ENCODE measurements around the gene NDUFA7.

Gene NDUFA7

DNA sequence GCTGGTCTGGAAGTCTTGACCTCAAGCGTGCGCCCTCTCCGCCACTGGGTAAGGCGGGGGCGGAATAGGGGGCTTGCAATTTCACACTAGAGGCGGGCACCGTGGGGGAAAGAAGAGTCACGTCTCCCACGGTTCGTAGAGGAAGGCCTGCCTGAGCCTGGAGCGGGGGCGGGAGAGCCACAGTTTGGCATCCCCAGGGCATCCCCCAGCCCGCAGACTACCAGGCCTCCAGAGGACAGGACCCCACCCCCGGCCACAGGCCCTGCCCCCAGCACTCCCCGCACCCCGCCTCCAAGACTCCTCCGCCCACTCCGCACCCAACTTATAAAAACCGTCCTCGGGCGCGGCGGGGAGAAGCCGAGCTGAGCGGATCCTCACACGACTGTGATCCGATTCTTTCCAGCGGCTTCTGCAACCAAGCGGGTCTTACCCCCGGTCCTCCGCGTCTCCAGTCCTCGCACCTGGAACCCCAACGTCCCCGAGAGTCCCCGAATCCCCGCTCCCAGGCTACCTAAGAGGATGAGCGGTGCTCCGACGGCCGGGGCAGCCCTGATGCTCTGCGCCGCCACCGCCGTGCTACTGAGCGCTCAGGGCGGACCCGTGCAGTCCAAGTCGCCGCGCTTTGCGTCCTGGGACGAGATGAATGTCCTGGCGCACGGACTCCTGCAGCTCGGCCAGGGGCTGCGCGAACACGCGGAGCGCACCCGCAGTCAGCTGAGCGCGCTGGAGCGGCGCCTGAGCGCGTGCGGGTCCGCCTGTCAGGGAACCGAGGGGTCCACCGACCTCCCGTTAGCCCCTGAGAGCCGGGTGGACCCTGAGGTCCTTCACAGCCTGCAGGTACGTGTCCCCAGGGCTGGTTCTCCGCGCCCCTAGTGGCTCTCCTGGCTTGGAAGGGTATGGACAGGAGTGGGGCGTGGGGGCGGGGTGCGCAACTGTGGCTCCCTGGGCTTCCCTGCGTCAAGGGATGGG, 42.9 kb upstream of the NDUFA7 start, which contains the start of gene ANGPTL4:
Gene ANGPTL4, plus strand, starts transcription at position 353 of the 969 bp plus-strand sequence. Its CDS starts 167 bp downstream, at position 520.
- Mint-ChIP-seq H3K4me1 (peaks cover 43% of the 10 kb centered on the region), H3K27ac (no peak within 1 kb of the TSS), H3K27me3 (ENCODE audit: low read depth, poor library complexity) (peaks cover 49% of the 10 kb centered on the region), H3K9me3 (peaks cover 4% of the 10 kb centered on the region), H3K36me3 (ENCODE audit: low read depth) (peaks cover 15% of the 10 kb centered on the region), H3K4me3 (peak within 1 kb of the TSS; percentile 83)
- peak; percentile 74 for DNase-seq
- TF ChIP-seq, protein P1, sequence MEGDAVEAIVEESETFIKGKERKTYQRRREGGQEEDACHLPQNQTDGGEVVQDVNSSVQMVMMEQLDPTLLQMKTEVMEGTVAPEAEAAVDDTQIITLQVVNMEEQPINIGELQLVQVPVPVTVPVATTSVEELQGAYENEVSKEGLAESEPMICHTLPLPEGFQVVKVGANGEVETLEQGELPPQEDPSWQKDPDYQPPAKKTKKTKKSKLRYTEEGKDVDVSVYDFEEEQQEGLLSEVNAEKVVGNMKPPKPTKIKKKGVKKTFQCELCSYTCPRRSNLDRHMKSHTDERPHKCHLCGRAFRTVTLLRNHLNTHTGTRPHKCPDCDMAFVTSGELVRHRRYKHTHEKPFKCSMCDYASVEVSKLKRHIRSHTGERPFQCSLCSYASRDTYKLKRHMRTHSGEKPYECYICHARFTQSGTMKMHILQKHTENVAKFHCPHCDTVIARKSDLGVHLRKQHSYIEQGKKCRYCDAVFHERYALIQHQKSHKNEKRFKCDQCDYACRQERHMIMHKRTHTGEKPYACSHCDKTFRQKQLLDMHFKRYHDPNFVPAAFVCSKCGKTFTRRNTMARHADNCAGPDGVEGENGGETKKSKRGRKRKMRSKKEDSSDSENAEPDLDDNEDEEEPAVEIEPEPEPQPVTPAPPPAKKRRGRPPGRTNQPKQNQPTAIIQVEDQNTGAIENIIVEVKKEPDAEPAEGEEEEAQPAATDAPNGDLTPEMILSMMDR (IDR thresholded peaks at IDR 0.05) = no peak

DNA sequence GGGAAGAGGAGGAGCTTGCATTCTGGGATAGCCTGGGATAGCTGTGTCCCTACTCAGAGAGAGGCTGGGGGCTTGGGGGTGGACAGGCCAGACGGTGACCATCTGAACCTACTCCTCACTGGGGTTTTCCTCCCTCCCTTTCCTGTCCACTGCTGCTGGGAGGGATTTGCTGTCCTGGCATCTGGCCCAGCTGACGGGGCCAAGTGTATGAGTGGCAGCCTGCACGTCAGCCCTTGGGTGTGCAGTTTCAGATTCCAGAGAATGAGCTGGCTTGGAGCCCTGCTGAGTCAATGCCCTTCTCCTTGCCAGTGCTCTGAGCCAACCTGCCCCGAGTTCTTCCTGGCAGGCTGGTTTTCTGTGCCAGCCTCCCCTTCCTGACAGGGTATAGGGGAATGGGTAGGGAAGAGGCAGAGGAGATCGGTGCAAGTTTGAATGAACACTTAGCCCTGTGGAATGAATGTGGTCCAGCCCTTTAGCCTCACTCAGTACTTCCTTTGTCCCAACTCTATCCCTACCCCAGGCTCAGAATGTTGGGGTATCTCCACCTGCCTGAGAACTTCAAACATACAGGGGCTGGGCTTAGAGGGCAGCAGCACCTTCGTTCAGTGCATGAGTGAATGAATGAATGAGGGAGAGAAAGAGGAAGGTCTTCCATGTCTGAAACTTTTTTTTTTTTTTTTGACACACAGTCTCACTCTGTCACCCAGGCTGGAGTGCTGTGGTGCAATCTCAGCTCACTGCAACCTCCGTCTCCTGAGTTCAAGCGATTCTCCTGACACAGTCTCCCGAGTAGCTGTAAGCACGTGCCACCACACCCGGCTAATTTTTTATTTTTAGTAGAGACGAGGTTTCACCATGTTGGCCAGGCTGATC, 41.0 kb upstream of the NDUFA7 start:
- Mint-ChIP-seq H3K4me3 (peak overlapping the region; percentile 5), H3K4me1 (peaks cover 30% of the 10 kb centered on the region), H3K9me3 (peaks cover 4% of the 10 kb centered on the region), H3K27me3 (ENCODE audit: low read depth, poor library complexity) (peaks cover 45% of the 10 kb centered on the region), H3K36me3 (ENCODE audit: low read depth) (peaks cover 5% of the 10 kb centered on the region), H3K27ac (no peak overlapping the region)
- no peak for DNase-seq
- TF ChIP-seq, protein P1 (IDR thresholded peaks at IDR 0.05) = no peak

DNA sequence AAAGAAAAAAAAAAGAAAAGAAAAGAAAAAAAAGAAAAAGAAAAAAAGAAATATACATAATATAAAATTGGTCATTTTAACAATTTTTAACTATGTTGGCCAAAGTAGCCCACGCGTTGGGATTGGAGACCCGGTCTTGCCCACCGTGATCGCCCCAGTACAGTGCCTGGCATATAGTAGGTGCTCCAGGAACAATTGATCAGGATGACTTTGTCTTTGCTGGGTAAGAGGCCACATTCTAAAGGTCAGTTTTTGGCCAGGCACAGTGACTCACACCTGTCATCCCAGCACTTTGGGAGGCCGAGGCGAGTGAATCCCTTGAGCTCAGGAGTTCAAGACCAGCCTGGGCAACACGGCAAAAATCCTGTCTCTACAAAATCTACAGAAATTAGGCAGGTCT, 39.0 kb upstream of the NDUFA7 start:
- H3K4me1 Mint-ChIP-seq = peaks cover 24% of the 10 kb centered on the region
- peaks cover 4% of the 10 kb centered on the region for H3K36me3 Mint-ChIP-seq (ENCODE audit: low read depth)
- no peak overlapping the region for H3K27ac Mint-ChIP-seq
- peaks cover 30% of the 10 kb centered on the region for H3K27me3 Mint-ChIP-seq (ENCODE audit: low read depth, poor library complexity)
- DNase-seq = no peak
- no peak overlapping the region for H3K4me3 Mint-ChIP-seq
- H3K9me3 Mint-ChIP-seq = peaks cover 12% of the 10 kb centered on the region
- TF ChIP-seq, protein P1 (IDR thresholded peaks at IDR 0.05) = no peak

DNA sequence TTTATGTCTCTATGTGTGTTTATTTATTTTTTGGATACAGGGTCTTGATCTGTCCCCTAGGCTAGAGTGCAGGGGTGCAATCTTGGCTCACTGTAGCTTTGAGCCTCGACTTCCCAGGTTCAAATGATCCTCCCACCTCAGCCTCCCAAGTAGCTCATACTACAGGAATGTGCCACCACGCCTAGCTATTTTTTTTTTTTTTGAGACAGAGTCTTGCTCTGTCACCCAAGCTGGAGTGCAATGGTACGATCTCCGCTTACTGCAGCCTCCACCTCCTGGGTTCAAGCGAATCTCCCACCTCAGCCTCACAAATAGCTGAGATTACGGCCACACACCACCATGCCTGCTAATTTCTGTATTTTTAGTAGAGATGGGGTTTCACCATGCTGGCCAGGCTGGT, 37.8 kb upstream of the NDUFA7 start:
- H3K4me1 Mint-ChIP-seq = peaks cover 24% of the 10 kb centered on the region
- H3K36me3 Mint-ChIP-seq (ENCODE audit: low read depth) = peaks cover 4% of the 10 kb centered on the region

DNA sequence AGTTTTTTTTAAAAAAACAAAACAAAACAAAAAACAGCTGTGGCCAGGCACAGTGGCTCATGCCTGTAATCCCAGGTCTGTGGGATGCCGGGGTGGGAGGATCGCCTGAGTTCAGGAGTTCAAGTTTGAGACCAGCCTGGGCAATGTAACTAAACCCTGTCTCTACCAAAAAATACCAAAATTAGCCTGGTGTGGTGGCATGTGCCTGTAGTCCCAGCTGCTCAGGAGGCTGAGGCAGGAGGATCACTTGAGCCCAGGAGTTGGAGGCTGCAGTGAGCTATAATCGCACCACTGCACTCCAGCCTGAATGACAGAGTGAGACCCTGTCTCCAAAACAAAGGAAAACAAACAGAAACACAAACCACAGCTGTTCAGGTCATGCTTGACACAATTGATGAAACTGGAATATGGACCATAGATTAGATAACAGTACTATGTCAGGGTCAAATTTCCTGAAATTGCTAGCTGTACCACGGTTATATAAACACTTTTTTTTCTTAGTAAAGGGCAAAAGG, 35.9 kb upstream of the NDUFA7 start:
- Mint-ChIP-seq H3K27me3 (ENCODE audit: low read depth, poor library complexity) (peaks cover 16% of the 10 kb centered on the region), H3K36me3 (ENCODE audit: low read depth) (peaks cover 4% of the 10 kb centered on the region), H3K9me3 (peaks cover 8% of the 10 kb centered on the region), H3K4me1 (peaks cover 25% of the 10 kb centered on the region), H3K4me3 (no peak overlapping the region), H3K27ac (no peak overlapping the region)
- DNase-seq = no peak
- TF ChIP-seq, protein P1 (IDR thresholded peaks at IDR 0.05) = no peak

More for the DNA sequence above, 37.8 kb upstream of the NDUFA7 start:
- H3K27ac Mint-ChIP-seq = no peak overlapping the region
- peaks cover 22% of the 10 kb centered on the region for H3K27me3 Mint-ChIP-seq (ENCODE audit: low read depth, poor library complexity)
- TF ChIP-seq, protein P1 (IDR thresholded peaks at IDR 0.05) = no peak
- DNase-seq = no peak
- H3K4me3 Mint-ChIP-seq = no peak overlapping the region
- H3K9me3 Mint-ChIP-seq = peaks cover 12% of the 10 kb centered on the region
